OCI-LY7 (cell line): ENCODE data around the gene NEAT1. TPM values are rescaled to one million over a fixed set of nuclear protein-coding genes. Genes with fewer than 3 reads are reported as not detected.

Source experiments
- BruUV-seq: library from RNA; stranded (reverse); fragments of 400-500 nt; replicated peaks from 2 replicates; lab custom pipeline; 2021; lab: Mats Ljungman, UMichigan
- CTCF ChIA-PET: fragments of 300-600 bp; sonication (Branson Sonifier 250); formaldehyde crosslinking; loops from one replicate; lab custom pipeline; 2022; ENCODE audit warnings: antibody characterized with exemption; ENCODE audit not compliant: unreplicated experiment; lab: Charles Lee
- POLR2A ChIA-PET: fragments of 300-600 bp; sonication (Branson Sonifier 250); formaldehyde crosslinking; loops from one replicate; lab custom pipeline; 2022; ENCODE audit warnings: antibody characterized with exemption; lab: Charles Lee
- DNase-seq: peaks from one replicate; pipeline ENCODE4 v3.0.0-alpha.2; 2015; ENCODE audit warnings: low spot score
- H2AFZ ChIP-seq: fragments of 200-600 bp; sonication (generic), shearing (Covaris generic); 2 replicates; pipeline ENCODE4 v1.6.1; 2014; ENCODE audit warnings: mild to moderate bottlenecking, antibody characterized with exemption, low read length, moderate library complexity
- H3K27ac ChIP-seq: fragments of 200-600 bp; sonication (generic); 2 replicates; pipeline ENCODE4 v1.5.1; 2014; ENCODE audit warnings: mixed run types, low read depth, mild to moderate bottlenecking, moderate library complexity, low read length, inconsistent platforms; ENCODE audit not compliant: poor library complexity, severe bottlenecking
- H3K36me3 ChIP-seq: fragments of 200-600 bp; sonication (generic); 2 replicates; pipeline ENCODE4 v1.6.1; 2014; ENCODE audit warnings: mild to moderate bottlenecking, antibody characterized with exemption, low read length, moderate library complexity, mixed read lengths; ENCODE audit not compliant: insufficient read depth
- H3K4me1 ChIP-seq: fragments of 200-600 bp; sonication (generic); 2 replicates; pipeline ENCODE4 v1.5.1; 2014; ENCODE audit warnings: mild to moderate bottlenecking, low read length; ENCODE audit not compliant: insufficient read depth, poor library complexity, severe bottlenecking
- H3K4me2 ChIP-seq: fragments of 200-600 bp; sonication (generic); 2 replicates; pipeline ENCODE4 v1.6.1; 2014; ENCODE audit warnings: mild to moderate bottlenecking, low read length
- H3K4me3 ChIP-seq: fragments of 200-600 bp; sonication (generic); 2 replicates; pipeline ENCODE4 v1.5.1; 2014; ENCODE audit warnings: mild to moderate bottlenecking, low read depth, low read length; ENCODE audit not compliant: poor library complexity, severe bottlenecking
- H3K79me2 ChIP-seq: fragments of 200-600 bp; sonication (generic); 2 replicates; pipeline ENCODE4 v1.6.1; 2016; ENCODE audit warnings: low read depth, mild to moderate bottlenecking, low read length, moderate library complexity, mixed read lengths; ENCODE audit not compliant: insufficient read depth
- H3K9me2 ChIP-seq: fragments of 200-600 bp; sonication (generic); 2 replicates; pipeline ENCODE4 v1.6.1; 2016; ENCODE audit warnings: mild to moderate bottlenecking, low read length, mixed read lengths; ENCODE audit not compliant: insufficient read depth
- H3K9me3 ChIP-seq: fragments of 200-600 bp; sonication (generic); 2 replicates; pipeline ENCODE4 v1.6.1; 2014; ENCODE audit warnings: mild to moderate bottlenecking, mixed run types, low read length, mixed read lengths
- H4K20me1 ChIP-seq: fragments of 200-600 bp; sonication (generic); 2 replicates; pipeline ENCODE4 v1.6.1; 2014; ENCODE audit warnings: mild to moderate bottlenecking, antibody characterized with exemption, low read length, moderate library complexity, mixed read lengths; ENCODE audit not compliant: insufficient read depth
- EZH2phosphoT487 ChIP-seq: fragments of 200-600 bp; sonication (generic); IDR thresholded peaks from 2 replicates; pipeline ENCODE4 v1.6.1; 2018; ENCODE audit warnings: low read depth, borderline replicate concordance, mild to moderate bottlenecking, mixed run types, antibody characterized with exemption, low read length, moderate library complexity, mixed read lengths
- intact Hi-C: fragments of 100-400 bp; cut with micrococcal nuclease; formaldehyde crosslinking; loops from one replicate; pipeline ENCODE4 v1.10.0; 2022; ENCODE audit not compliant: unreplicated experiment
- total RNA-seq, 2 experiments: library from RNA; depleted of rRNA in 1 of 2; stranded (reverse); fragments of >200 nt in 1 of 2; shearing (Covaris generic) in 1 of 2; gene quantifications; 2 replicates each; pipeline ENCODE4 v1.2.3, GENCODE V29; 2014 to 2022
- TF ChIP-seq, protein P1 (sequence below): fragments of 200-600 bp; sonication (generic); conservative IDR thresholded peaks from 2 replicates; pipeline ENCODE4 v1.5.1; 2014; ENCODE audit warnings: mild to moderate bottlenecking, antibody characterized with exemption, low read length, moderate library complexity, mixed read lengths

Gene NEAT1
- total RNA-seq, 2 experiments from 2014 or later, result 30.1 to 440 TPM

DNA sequence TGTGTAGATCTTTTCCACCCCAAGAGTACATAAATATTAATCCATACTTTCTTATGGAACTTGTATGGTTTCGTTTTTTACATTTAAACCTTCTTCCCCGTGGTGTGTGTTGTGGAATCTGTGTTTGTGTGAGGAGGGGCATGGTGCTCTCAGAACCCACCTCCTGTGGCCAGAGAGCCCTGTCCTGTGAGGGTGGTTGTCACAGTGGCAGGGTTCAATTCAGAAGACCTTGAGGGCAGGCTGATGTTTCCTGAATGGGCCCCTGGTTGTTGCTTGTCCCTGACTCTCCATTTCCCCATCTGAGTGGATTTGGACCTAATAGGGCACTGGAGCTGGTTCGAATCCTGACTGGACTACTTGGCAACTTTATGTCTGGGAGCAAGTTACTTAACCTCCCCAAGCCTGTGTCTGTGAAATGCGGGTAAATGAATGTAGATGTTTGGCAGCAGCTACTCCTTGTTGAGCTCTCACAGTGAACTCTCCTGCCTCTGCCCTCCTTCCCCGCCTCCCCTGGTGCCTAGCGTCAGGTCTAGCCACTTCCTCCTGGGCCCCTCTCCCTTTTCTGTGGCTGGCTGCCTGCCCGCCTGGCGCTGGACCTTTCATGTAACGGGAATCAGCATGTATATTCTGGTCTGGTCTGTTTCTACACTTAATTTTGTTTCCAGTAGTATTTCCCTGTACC is 7.3 kb downstream of the NEAT1 start:
- CTCF ChIA-PET, result no interaction called here
- H2AFZ ChIP-seq, result no peak overlapping the region
- no TSS peak for BruUV-seq
- H3K9me2 ChIP-seq, result no peaks in the 10 kb centered on the region
- TF ChIP-seq, protein P1, sequence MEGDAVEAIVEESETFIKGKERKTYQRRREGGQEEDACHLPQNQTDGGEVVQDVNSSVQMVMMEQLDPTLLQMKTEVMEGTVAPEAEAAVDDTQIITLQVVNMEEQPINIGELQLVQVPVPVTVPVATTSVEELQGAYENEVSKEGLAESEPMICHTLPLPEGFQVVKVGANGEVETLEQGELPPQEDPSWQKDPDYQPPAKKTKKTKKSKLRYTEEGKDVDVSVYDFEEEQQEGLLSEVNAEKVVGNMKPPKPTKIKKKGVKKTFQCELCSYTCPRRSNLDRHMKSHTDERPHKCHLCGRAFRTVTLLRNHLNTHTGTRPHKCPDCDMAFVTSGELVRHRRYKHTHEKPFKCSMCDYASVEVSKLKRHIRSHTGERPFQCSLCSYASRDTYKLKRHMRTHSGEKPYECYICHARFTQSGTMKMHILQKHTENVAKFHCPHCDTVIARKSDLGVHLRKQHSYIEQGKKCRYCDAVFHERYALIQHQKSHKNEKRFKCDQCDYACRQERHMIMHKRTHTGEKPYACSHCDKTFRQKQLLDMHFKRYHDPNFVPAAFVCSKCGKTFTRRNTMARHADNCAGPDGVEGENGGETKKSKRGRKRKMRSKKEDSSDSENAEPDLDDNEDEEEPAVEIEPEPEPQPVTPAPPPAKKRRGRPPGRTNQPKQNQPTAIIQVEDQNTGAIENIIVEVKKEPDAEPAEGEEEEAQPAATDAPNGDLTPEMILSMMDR, result no peak
- TF ChIP-seq EZH2phosphoT487, result no peak
- DNase-seq, result peak; percentile 70
- H3K4me3 ChIP-seq, result peak overlapping the region; percentile 73
- H3K36me3 ChIP-seq, result peaks cover 28% of the 10 kb centered on the region
- peak overlapping the region; percentile 97 for H3K27ac ChIP-seq
- peak overlapping the region; percentile 91 for H3K4me2 ChIP-seq
- H3K9me3 ChIP-seq, result no peaks in the 10 kb centered on the region
- peaks cover 97% of the 10 kb centered on the region for H3K79me2 ChIP-seq
- POLR2A ChIA-PET, result interaction anchor here (0.7 to 1.7 kb wide), 7 partner anchors 10 to 69 kb away, joined by 3 to 18 read pairs (median 3); partner anchors contain the start of gene MALAT1
- intact Hi-C loops, result no loop called here
- peaks cover 89% of the 10 kb centered on the region for H3K4me1 ChIP-seq
- peaks cover 15% of the 10 kb centered on the region for H4K20me1 ChIP-seq

DNA sequence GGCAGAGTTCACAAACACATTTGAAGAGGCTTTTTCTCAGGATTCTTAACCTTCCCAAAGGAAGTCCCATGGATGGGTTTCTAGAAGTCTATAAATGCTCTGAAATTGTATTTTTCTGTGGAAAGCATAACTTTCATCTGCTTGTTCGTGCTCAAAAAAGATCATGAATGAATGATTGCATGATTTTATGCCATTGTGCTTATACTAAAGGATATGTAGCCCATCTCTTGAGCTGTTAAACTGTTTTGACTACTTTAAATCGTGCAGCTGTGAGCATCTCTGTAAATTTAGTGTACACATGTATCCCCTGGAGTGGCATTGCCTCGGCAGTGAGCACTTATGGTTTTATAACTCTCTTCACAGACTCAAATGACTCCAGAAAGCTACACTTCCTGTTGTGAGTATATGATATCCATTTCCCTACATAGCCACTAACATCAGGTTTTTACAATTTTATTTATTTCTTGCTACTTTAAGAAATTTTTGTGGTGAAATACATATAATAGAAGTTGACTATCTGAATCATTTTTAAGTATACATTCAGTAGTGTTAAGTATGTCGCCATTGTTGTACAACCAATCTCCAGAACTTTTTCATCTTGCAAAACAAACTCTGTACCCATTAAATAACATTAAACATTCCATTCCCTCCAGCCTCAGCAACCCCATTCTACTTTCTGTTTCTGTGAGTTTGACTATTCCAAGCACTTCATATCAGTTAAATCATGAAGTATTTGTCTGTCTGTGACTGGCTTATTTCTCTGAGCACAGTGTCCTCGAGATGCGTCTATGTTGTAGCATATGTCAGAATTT is 8.0 kb downstream of the NEAT1 start:
- TF ChIP-seq, protein P1, result no peak
- TF ChIP-seq EZH2phosphoT487, result no peak
- DNase-seq, result peak; percentile 66
- H3K9me2 ChIP-seq, result no peaks in the 10 kb centered on the region
- ChIA-PET CTCF (no interaction called here), POLR2A (interaction anchor here (0.7 to 1.7 kb wide), 7 partner anchors 11 to 68 kb away, joined by 3 to 18 read pairs (median 3); partner anchors contain the start of gene MALAT1)
- H3K9me3 ChIP-seq, result no peaks in the 10 kb centered on the region
- peaks cover 10% of the 10 kb centered on the region for H4K20me1 ChIP-seq
- peak overlapping the region; percentile 91 for H3K4me2 ChIP-seq
- H3K4me3 ChIP-seq, result peak overlapping the region; percentile 73
- intact Hi-C loops, result no loop called here
- H2AFZ ChIP-seq, result no peak overlapping the region
- peaks cover 27% of the 10 kb centered on the region for H3K36me3 ChIP-seq
- BruUV-seq, result TSS peak; percentile 88
- peaks cover 96% of the 10 kb centered on the region for H3K4me1 ChIP-seq
- peak overlapping the region; percentile 97 for H3K27ac ChIP-seq
- peaks cover 90% of the 10 kb centered on the region for H3K79me2 ChIP-seq
